ENCODE measurements around the gene ADSS1. TPM values are rescaled to one million over a fixed set of nuclear protein-coding genes. Genes with fewer than 3 reads are reported as not detected.

Gene ADSS1
- total RNA-seq, 1 experiment from 2014 or later = 9.9 TPM

DNA sequence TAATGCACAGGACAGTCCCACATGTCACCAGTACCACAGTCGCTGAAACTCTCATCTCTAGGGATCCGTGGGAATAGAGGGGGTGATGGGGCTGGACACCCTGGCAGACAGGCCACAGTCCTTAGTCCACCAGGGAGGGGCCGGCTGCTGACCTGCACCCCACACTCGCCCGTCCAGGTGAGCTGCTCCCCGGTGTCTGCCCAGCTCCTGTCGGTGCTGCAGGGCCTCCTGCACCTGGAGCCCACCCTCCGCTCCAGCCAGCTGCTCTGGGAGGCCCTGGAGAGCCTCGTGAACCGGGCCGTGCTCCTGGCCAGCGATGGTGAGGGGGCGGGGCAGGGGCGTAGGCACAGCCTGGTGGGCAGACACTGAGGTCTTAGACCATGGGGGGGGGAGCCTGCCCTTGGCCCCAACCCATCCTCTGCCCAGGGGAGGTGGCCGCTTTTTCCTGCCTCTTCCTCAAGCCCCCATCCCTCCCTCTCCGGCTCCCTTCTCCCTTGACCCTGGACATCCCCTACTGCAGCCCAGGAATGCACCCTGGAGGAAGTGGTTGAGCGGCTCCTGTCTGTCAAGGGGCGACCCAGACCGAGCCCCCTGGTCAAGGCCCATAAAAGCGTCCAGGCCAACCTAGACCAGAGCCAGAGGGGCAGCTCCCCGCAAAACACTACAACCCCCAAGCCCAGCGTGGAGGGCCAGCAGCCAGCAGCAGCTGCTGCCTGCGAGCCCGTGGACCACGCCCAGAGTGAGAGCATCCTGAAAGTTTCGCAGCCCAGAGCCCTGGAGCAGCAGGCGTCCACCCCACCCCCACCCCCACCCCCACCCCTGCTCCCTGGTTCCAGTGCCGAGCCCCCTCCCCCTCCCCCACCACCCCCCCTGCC lies 17.1 kb upstream of the ADSS1 start:
- H3K36me3 ChIP-seq (ENCODE audit: control insufficient read depth in 1 of 2, insufficient read depth in 2 of 2, low read length in 2 of 2) = peaks cover 18 to 40% of the 10 kb centered on the region in 2 experiments; a peak in 3 of 4 replicates
- BruUV-seq (replicated peaks) = no TSS peak

More for the DNA sequence above, 17.1 kb upstream of the ADSS1 start:
- Histone ChIP-seq H3K9ac (ENCODE audit: low read length) (no peak overlapping the region), H3K27me3 (ENCODE audit: insufficient read depth, low read length) (no peaks in the 10 kb centered on the region), H3K4me2 (ENCODE audit: low read length) (no peak overlapping the region), H2AFZ (ENCODE audit: low read depth, low read length, poor library complexity, severe bottlenecking) (no peak overlapping the region), H3K79me2 (ENCODE audit: insufficient read depth, low read length) (no peaks in the 10 kb centered on the region), H3K9me2 (ENCODE audit: insufficient read depth) (no peaks in the 10 kb centered on the region), H3K4me3 (replicated peaks in 1 of 2; ENCODE audit: low read depth in 1 of 2, low read length in 2 of 2) (no peak overlapping the region), H4K20me1 (ENCODE audit: insufficient read depth) (no peaks in the 10 kb centered on the region), H3K9me3 (ENCODE audit: control insufficient read depth in 1 of 2, insufficient read depth in 1 of 2, low read depth in 1 of 2, low read length in 2 of 2) (no peaks in the 10 kb centered on the region), H3K27ac (ENCODE audit: low read depth, low read length) (no peak overlapping the region; the same call in 1 of the 2 replicates), H3K4me1 (ENCODE audit: control insufficient read depth in 1 of 2, insufficient read depth in 2 of 2, low read length in 2 of 2) (peaks cover 0 to 10% of the 10 kb centered on the region in 2 experiments; a peak in 2 of 4 replicates)
- TF ChIP-seq ZFX (IDR thresholded peaks at IDR 0.05) (no peak), TCF7L2 (IDR thresholded peaks at IDR 0.05; ENCODE audit: borderline replicate concordance, extremely low read depth, insufficient read depth, insufficient read length) (no peak), SIN3A (IDR thresholded peaks at IDR 0.05; ENCODE audit: low read depth) (no peak), JUND (IDR thresholded peaks at IDR 0.05) (no peak), EGR1 (IDR thresholded peaks at IDR 0.05; ENCODE audit: low read depth) (no peak), EZH2phosphoT487 (IDR thresholded peaks at IDR 0.05; ENCODE audit: borderline replicate concordance) (no peak), CEBPB (IDR thresholded peaks at IDR 0.05; ENCODE audit: low read depth) (no peak), CBX3 (IDR thresholded peaks at IDR 0.05; ENCODE audit: low read depth) (no peak)
- TF ChIP-seq, protein P1, sequence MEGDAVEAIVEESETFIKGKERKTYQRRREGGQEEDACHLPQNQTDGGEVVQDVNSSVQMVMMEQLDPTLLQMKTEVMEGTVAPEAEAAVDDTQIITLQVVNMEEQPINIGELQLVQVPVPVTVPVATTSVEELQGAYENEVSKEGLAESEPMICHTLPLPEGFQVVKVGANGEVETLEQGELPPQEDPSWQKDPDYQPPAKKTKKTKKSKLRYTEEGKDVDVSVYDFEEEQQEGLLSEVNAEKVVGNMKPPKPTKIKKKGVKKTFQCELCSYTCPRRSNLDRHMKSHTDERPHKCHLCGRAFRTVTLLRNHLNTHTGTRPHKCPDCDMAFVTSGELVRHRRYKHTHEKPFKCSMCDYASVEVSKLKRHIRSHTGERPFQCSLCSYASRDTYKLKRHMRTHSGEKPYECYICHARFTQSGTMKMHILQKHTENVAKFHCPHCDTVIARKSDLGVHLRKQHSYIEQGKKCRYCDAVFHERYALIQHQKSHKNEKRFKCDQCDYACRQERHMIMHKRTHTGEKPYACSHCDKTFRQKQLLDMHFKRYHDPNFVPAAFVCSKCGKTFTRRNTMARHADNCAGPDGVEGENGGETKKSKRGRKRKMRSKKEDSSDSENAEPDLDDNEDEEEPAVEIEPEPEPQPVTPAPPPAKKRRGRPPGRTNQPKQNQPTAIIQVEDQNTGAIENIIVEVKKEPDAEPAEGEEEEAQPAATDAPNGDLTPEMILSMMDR (IDR thresholded peaks at IDR 0.05 in 2 of 3, conservative IDR thresholded peaks at IDR 0.05 in 1 of 3; ENCODE audit: borderline replicate concordance in 1 of 3, insufficient read depth in 1 of 3, low read depth in 2 of 3, low read length in 2 of 3) = no peak
- intact Hi-C loops (cut with micrococcal nuclease) = no loop called here
- ChIA-PET POLR2A (interaction anchor here (0.8 kb wide), 1 partner anchor 41 kb away, joined by 3 read pairs; no protein-coding TSS in a partner anchor), RAD21 (ENCODE audit: low non-redundant PET in 1 of 2, low total read pairs in 2 of 2, uncharacterized antibody in 2 of 2, unreplicated experiment in 2 of 2) (no interaction called here), CTCF (no interaction called here)
- DNase-seq (ENCODE audit: low read depth, low spot score) = no peak
- ATAC-seq = no peak; the same call in 1 of the 2 replicates
